Renal pelvis (tissue), 4 donors: Measurements from ENCODE around the gene CDKN2AIPNL. TPM values are rescaled to one million over a fixed set of nuclear protein-coding genes. Genes with fewer than 3 reads are reported as not detected.
A peak's percentile ranks its signal among the peaks of the same experiment; 100 is the strongest.
"Not testable (repeated sequence)": the region's sequence is repeated elsewhere in the genome, so short reads cannot be mapped to it uniquely, and the experiment has no call there.

Experiments
- DNase-seq: peaks from one replicate; pipeline ENCODE4 v3.0.0-alpha.2; 2013
- polyA plus RNA-seq, 3 donors: library from polyadenylated mRNA; unstranded; fragments of 120-200 nt; gene quantifications; one replicate each; pipeline ENCODE4 v1.2.1, GENCODE V29; 2013; ENCODE audit not compliant: insufficient read length in 3 of 3

Gene CDKN2AIPNL
- polyA plus RNA-seq, 3 donors: 30.0 to 34.7 (median 30.2) TPM

- DNase-seq: no peak
Measured at GRCh38 chr5:134413046-134413445, 1.4 kb upstream of the CDKN2AIPNL start.

DNA sequence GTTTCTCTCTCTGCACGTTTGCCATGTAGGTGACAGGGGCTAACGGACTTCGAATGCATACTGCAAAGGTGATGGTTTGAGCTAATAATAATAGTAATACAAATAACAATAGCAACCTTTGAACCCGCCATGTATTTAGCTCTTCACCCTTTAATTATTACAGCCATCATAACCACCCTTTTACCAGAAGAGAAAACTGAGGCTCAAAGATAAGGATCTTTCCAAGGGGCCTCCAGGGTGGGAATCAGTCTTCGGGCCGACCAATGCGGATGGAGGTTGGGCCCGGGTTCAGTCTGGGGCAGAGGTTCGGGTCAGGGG, 494 bp downstream of the CDKN2AIPNL start:
- no peak for DNase-seq

DNA sequence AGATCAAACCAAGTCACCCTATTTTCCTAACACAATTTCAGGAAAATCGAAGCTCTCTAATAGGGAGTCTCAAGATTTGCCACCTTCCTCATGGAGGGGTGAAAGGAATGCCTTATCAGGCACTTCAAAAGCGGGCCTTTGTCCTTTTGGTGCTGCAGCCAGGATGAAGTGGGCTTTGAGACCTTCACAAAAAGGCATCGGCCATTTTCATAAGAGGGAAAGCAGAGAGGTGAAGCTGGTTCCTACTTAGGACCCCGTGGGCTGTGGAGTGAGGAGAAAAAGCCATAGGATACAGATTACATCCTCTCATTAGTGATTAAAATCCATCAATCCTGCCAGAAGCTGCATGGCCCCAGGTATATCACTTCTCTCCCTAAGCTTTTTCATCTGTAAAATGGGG, 859 bp downstream of the CDKN2AIPNL start:
- no peak for DNase-seq

DNA sequence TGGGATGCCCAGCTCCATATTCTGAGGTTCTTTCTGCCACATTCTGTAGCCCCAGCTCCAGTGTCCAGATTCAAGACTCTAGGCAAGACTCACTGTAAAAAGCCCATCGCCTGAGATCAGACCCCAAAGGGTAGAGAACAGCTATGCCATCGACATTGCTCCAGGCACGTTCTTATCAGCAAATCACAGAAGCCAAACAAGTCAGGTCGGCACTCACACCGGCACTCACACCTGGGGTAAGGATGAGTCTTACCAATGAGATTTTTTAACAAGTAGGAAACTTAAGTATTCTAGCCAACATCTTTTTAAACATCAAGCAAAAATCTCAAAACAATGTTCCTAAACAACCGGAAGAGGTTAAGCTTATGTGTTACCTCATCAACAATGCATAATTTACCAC, 2.4 kb downstream of the CDKN2AIPNL start:
- DNase-seq: no peak

- no peak for DNase-seq
Measured at GRCh38 chr5:134406390-134406789, 5.3 kb downstream of the CDKN2AIPNL start.

GRCh38 chr5:134403951-134404350, 7.7 kb downstream of the CDKN2AIPNL start:
- no peak for DNase-seq

- no peak for DNase-seq
Measured at GRCh38 chr5:134398609-134399155, 13.0 kb downstream of the CDKN2AIPNL start.

- DNase-seq: no peak
Measured at GRCh38 chr5:134397196-134397595, 14.5 kb downstream of the CDKN2AIPNL start.

GRCh38 chr5:134396274-134396673, 15.4 kb downstream of the CDKN2AIPNL start:
- DNase-seq: no peak

DNA sequence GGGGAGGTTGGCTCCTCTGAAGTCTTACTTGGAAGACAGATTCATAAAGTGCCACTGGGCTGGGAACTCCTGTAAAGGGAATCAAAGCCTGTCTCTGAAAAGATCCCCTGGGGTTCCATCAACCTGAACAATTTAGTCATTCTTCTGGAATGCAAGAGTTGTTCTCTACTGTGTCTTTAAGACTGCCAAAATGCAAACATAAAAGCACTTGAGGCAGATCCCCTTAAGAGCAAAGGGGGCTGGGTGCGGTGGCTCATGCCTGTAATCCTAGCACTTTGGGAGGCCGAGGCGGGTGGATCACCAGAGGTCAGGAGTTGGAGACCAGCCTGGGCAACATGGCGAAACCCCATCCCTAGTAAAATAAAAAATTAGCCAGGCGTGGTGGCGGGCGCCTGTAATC, 16.7 kb downstream of the CDKN2AIPNL start:
- DNase-seq: no peak

DNA sequence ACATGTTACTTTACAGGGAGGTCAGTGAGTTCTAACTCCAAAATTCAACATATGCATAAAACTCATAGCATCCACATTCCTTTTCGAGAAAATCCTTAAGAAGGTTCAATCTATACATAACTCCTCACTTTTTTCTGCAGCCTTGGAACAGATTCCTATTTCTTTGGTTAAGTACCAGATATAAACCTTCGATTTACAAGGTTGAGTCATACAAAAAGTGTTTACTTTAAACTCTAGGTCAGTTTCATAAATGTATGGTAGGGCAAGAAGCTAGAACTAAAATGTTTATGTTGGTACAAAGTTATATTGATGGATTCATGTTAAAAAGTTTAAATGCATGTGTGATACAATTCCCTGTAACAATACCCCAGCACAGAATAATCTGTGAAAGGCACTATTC, 19.4 kb downstream of the CDKN2AIPNL start:
- no peak for DNase-seq

DNA sequence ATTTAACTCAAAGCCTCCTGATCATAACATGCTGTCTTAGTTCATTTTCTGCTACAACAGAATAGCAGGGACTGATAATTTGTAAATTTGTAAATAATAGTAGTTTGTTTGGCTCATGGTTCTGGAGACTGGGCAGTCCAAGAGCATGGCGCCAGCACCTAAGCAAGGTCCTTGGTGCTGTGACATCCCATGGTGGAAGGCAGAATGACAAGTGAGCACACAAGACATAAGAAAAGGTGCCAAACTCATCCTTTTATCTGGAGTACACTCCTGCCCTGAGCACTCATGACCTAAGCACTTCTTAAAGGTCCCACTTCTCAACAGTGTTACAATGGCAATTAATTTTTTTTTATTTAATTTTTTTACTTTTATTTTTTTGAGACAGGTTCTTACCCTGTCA, 24.2 kb downstream of the CDKN2AIPNL start:
- DNase-seq: no peak

GRCh38 chr5:134383980-134384697, 27.5 kb downstream of the CDKN2AIPNL start:
- no peak for DNase-seq

DNA sequence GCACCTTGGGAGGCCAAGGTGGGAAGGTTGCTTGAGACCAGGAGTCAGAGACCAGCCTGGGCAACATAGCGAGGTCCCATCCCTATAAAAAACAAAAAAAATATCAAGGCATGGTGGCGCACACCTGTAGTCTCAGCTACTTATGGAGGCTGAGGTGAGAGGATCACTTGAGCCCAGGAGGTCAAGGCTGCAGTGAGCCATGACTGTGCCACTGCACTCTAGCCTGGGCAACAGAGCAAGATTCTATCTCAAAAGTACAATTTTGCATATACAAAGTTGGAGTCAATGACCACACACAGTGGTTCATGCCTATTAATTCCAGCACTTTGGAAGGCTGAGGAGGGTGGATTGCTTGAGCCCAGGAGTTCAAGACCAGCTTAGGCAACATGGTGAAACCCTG, 29.5 kb downstream of the CDKN2AIPNL start:
- DNase-seq: not testable (repeated sequence)

DNA sequence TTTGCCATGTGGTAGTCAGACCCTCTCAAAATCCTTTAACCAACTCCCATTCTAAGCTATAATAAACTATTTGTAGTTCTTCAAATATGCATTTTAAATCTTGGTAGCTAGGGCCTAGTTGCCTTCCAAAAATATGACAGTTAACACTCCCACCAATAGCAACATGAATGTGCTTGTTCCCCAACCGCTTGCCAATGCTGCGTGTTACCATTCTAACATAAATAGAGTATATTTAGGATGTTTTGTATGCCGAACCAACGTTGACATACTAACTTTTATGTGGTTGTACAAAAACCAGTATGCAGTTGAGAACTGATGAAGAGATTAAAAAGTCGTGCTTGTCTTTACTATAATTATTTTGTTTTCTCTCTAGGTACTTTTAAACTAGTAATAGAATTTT, 31.3 kb downstream of the CDKN2AIPNL start:
- no peak for DNase-seq

GRCh38 chr5:134374232-134374631, 37.4 kb downstream of the CDKN2AIPNL start:
- DNase-seq: no peak

DNA sequence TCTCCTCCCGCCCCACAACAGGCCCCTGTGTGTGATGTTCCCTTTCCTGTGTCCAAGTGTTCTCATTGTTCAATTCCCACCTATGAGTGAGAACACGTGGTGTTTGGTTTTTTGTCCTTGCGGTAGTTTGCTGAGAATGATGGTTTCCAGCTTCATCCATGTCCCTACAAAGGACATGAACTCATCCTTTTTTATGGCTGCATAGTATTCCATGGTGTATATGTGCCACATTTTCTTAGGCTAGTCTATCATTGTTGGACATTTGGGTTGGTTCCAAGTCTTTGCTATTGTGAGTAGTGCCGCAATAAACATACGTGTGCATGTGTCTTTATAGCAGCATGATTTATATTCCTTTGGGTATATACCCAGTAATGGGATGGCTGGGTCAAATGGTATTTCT, 38.0 kb downstream of the CDKN2AIPNL start:
- not testable (repeated sequence) for DNase-seq

DNA sequence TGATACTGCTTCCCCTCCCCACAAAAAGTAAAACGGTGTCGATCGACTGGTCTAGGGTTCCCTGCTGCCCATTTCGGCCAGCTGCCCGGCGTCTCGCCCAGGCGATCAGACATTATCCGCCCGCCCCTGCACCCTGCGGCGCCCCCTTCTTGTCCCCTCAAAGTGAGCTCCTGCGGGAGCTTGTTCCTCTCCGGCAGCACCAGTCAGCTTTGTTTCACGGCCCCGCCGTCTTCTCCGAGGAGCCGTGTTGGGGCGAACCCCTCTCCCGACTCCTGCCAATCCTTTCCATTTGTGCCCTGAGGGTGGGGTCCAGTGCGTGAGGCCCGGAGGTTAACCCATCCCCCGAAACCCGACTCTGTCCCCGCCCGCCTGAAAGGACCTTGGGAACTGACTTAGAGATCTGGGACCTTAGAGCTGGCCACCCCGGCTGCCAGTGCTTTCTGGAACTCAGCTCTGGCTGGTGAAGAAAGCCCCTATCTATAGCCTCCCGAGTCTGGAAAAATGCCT, 39.8 kb downstream of the CDKN2AIPNL start:
- DNase-seq: peak; percentile 48

GRCh38 chr5:134370871-134371833, 40.5 kb downstream of the CDKN2AIPNL start, which contains the start of gene UBE2B:
Gene UBE2B (plus strand): TSS chr5:134371569. CDS start chr5:134371596, 27 bp downstream.
- peak; percentile 100 for DNase-seq

- no peak for DNase-seq
Measured at GRCh38 chr5:134370311-134370870, 41.3 kb downstream of the CDKN2AIPNL start.

DNA sequence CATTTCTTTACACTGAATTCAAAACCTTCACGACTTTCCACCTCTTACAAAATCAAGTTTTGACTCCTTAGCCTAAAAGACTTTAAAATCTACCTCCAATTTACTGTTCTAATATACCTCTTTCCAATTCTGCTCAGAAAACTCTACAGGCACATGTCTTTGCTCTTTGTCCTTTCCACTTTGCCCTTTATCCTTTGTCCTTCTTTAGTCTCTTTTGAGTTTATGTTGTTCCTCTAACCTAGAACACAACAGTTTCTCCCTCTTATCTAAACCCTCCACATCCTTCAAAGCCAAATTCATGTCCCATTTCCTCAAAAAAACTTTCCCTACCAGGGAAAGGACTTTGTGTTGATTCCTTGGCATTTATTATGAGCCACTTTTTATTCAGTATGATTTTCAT, 46.1 kb downstream of the CDKN2AIPNL start:
- DNase-seq: no peak

GRCh38 chr5:134355681-134356080, 56.0 kb downstream of the CDKN2AIPNL start:
- DNase-seq: no peak
